ENCODE data around the gene SNRPA.
"Not testable (repeated sequence)": the region's sequence is repeated elsewhere in the genome, so short reads cannot be mapped to it uniquely, and the experiment has no call there.

The SNRPA gene

GRCh38 chr19:40721936-40722661 lies 28.9 kb upstream of the SNRPA start:
- DNase-seq: no peak

- DNase-seq: no peak
Measured at GRCh38 chr19:40723661-40724254, 27.2 kb upstream of the SNRPA start.

GRCh38 chr19:40724315-40724714 lies 26.7 kb upstream of the SNRPA start:
- DNase-seq: no peak

GRCh38 chr19:40724855-40725254 lies 26.1 kb upstream of the SNRPA start:
- no peak for DNase-seq

GRCh38 chr19:40726279-40726678 lies 24.7 kb upstream of the SNRPA start:
- no peak for DNase-seq

GRCh38 chr19:40730065-40730464 lies 20.9 kb upstream of the SNRPA start:
- DNase-seq: not testable (repeated sequence)

GRCh38 chr19:40732304-40732703 lies 18.7 kb upstream of the SNRPA start:
- not testable (repeated sequence) for DNase-seq

GRCh38 chr19:40733149-40733548 lies 17.9 kb upstream of the SNRPA start:
- DNase-seq: no peak

GRCh38 chr19:40735013-40735771 lies 15.8 kb upstream of the SNRPA start:
- DNase-seq: no peak

- DNase-seq: no peak
Measured at GRCh38 chr19:40736661-40737060, 14.3 kb upstream of the SNRPA start.

- no peak for DNase-seq
Measured at GRCh38 chr19:40737102-40737644, 13.8 kb upstream of the SNRPA start.

GRCh38 chr19:40739030-40739839 lies 11.8 kb upstream of the SNRPA start:
- no peak for DNase-seq

GRCh38 chr19:40739871-40740703 lies 10.9 kb upstream of the SNRPA start:
- no peak for DNase-seq

GRCh38 chr19:40740747-40741146 lies 10.3 kb upstream of the SNRPA start:
- no peak for DNase-seq

GRCh38 chr19:40741527-40742390 lies 9.2 kb upstream of the SNRPA start:
- DNase-seq: no peak

- no peak for DNase-seq
Measured at GRCh38 chr19:40742477-40742876, 8.5 kb upstream of the SNRPA start.

- no peak for DNase-seq
Measured at GRCh38 chr19:40742886-40743285, 8.1 kb upstream of the SNRPA start.

GRCh38 chr19:40743926-40744325 lies 7.1 kb upstream of the SNRPA start:
- DNase-seq: no peak

GRCh38 chr19:40744554-40745401 lies 6.2 kb upstream of the SNRPA start:
- DNase-seq: no peak

GRCh38 chr19:40745402-40745780 lies 5.6 kb upstream of the SNRPA start:
- DNase-seq: no peak
